ENCODE measurements around the gene ALG8.
"Not testable (repeated sequence)": the region's sequence is repeated elsewhere in the genome, so short reads cannot be mapped to it uniquely, and the experiment has no call there.

The ALG8 gene

DNA sequence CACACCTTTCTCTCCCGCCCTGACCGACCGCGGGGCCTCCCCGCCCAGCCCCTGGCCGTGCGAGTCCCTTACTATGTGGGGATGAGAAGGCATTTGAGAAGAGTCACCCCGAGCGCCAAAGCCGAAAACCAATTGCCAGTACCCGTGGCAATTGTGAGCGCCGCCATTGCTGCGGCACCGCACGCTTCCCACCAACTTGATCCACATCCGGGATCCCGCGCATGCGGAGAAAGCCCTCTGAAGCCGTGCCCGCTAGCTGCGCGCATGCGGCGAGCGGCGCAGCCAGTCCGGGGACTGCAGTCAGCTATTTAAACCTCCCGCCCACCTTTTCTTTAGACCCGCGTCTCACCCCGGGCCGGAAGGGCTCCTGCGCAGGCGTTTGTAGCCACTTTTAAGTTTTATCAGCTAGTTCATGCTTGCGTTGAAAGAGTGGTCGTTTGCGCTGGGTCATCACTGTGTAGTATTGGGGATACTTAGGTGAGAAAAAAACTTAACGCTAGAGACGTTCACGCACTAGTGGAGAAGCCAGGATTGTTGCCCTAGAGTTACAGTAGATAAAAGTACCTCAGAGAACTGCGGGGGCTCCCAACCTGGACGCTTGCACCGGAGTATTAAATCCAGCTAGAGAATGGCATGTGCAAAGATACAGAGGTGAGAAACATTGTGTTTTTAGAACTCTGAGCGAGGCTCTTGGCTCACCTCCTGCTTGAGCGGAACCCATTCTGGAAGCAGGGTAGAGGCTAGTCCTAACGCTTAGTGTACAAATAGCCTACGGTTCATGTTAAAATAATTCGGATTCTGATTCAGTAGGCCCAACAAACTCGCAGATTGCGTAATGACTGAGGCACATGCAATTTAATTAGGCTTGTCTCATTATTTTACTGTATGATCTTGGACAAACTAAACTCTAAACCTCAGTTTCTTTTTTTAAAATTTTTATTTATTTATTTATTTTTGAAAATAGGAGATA is at the start of gene ALG8:
TSS of gene ALG8 (minus strand) at position 205 of the 970 bp plus-strand sequence. CDS start at position 167, 38 bp downstream.
- DNase-seq (ENCODE audit: low spot score) = peak; percentile 91

DNA sequence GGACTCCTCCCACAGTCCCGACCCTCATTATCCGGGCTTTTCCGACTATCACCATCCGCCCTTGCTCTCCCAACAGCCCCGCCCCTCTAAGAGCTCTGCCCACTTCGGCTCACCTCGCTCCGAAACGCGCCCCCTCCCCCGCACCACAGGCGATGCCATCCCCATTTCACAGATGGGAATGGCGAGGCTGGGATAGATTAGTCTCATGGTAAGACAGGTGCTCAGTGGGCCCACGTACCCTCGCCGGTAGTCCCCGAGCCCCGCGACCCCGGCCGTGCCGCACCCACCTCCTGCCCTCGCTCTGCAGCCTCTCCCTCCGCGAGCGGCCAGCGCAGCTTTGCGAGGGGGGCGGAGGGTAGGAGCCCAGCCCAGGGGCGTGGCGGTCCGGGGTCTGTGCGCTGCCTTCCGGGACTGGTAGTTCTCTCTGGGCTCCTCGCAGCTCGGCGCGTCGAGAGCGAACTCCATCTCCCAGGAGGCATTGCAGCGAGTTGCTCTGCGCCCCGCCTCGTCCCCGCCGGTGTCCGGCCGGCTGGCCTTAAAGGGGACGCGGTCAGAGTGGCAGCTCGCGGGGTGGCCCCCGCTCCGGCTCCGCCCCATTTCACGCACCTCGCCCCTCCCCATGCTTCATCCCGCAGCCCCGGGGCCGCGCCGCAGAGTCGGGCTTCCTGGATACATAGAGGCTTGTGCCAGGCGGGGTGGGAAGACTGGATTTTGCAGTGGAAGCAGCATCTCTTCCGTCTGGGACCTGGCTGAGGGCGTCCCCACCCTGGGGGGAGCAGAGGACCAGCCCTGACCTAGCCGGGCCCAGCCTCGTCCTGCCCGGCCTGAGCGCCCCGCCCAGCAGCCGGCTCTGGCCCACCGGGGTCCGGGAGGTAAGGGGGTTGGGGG is 49.1 kb upstream of the ALG8 start, which contains the start of the genes KCTD21 and USP35:
TSS of gene KCTD21 (minus strand) at position 341 of the 888 bp plus-strand sequence. CDS start 14,072 bp downstream, outside the sequence.
TSS of gene USP35 (plus strand) at position 634 of the 888 bp plus-strand sequence. CDS start 7,327 bp downstream, outside the sequence.
- peak; percentile 97 for DNase-seq (ENCODE audit: low spot score)

DNA sequence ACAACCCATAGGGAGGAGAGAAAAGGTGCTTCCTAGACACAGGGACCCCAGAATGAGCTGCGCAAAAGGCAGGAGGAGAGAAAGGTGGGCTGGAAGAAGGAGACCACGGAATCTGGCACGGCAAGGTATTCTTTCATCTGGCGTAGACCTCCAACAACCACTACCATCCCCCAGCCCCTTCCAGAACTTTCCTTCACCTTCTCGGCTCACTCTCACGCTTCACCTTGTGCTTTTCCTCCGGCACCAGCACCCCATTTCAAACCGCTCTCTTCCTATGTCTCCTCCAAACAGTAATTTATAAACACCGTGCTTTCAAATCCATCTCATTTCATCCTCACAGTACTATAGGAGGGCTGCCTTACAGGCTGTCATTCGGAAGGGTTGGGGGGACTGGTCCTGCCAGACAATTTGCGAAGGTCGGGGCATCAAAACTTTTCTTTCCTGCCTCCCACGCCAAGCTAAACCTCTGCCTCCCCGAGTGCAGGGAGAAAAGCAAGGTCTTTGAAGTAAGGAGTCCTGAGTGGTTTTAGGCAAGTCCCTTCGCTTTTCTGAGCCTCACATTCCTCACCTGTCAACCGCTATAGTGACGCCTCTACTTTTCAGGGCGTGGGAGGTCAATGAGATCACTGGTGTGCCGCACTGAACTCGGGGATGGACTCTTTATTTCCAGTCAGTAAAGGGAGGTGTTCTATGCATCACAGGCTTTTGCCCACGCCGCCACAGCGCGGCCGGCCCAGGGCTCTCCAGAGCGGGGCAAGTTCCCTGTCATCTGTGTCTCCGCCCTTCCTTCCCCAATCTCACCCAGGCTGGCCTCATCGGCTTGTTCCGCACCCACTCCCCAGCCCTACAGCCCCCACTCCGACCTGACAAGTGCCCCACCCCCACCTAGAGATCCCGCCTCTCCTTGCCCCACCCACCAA is 48.2 kb upstream of the ALG8 start:
- peak; percentile 79 for DNase-seq (ENCODE audit: low spot score)

DNA sequence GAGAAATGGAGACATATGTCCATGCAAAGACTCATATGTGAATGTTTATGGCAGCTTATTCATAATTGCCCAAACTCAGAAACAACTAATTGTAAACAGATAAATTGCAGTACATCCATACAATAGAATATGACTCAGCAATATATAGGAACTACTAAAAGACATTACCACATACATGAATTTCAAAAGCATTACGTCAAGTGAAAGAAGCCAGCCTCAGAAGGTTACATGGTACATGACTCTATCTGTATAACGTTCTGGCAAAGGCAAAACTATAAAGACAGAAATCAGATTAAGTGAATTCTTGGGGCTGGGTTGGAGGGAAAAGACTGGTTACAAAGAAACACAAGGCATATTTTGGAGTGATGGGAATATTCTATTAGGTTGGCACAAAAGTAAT is 41.8 kb upstream of the ALG8 start:
- no peak for DNase-seq (ENCODE audit: low spot score)

DNA sequence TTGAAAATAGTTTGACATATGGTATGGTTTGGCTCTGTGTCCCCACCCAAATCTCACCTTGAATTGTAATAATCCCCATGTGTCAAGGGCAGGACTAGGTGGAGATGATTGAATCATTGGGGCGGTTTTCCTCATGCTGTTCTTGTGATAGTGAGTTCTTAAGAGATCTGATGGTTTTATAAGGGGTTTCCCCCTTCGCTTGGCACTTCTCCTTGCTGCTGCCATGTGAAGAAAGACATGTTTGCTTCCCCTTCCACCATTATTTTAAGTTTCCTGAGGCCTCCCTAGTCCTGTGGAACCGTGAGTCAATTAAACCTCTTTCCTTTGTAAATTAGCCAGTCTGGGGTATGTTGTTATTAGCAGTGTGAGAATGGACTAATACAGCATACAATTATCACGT is 41.3 kb upstream of the ALG8 start:
- no peak for DNase-seq (ENCODE audit: low spot score)

DNA sequence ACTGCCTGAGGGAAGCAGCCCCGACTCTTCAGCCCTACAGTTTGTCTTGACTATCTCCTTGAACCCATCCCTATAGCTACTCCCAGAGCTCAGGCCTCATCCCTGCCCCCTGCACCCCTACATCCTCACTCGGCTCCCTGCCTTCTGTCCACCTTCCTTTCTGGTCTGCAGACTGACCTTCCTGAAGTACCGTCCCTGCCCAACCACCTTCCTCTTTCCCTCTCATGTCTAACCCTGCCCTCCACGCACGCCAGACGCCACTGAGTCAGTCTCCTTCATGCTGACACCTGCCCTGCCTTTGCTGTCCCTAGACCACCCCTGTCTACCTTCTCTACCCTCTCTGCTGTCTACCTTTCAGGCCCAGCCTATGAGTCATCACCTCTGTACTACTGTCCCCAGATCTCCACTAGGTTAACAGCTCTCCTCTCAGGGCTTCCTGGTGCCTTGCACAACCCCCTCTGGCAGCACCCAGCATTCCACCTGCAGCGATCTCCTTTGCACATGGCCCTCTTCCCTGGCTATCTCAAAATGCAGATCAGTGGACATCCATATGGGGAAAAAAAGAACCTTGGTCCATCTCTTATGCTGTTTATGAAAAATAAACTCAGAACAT is 40.1 kb upstream of the ALG8 start:
- peak; percentile 40 for DNase-seq (ENCODE audit: low spot score)

DNA sequence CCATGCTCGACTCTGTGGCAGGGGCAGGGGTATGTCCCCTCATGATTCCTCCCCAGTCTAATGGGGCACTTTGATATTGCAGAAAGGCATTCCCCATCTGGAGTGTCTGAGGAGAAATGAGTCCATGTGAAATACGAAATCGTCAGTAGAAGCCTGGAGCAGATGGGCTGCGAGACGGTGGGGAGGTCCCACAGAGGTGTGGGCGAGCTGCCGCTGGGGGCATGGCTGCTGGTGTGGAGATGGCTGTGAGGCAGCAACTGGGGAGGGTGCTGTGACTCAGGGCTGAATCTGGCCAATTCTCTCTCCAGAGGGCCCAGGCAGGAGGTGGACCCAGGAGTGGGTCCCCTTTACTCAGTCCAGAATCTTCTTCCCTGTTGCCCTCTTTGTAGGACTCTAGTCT is 37.8 kb upstream of the ALG8 start:
- DNase-seq (ENCODE audit: low spot score) = no peak

DNA sequence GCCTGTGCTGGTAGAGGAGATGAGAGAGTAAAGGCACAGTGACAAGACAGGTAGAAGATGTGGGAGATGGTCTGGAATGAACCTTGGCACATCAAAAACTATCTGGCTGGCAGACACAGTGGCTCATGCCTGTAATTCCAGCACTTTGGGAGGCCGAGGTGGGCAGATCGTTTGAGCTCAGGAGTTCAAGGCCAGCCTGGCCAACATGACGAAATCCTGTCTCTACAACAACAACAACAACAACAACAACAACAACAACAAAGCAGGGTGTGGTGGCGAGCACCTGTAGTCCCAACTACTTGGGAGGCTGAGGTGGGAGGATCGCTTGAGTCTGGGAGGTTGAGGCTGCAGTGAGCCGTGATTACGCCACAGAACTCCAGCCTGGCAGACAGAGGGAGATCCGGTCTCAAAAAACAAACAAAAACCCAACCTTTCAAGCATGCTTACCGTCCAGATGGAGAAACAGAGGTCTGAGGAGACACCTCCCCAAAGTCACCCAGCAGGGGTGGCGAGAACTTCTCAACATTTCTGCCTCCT is 37.2 kb upstream of the ALG8 start:
- no peak for DNase-seq (ENCODE audit: low spot score)

DNA sequence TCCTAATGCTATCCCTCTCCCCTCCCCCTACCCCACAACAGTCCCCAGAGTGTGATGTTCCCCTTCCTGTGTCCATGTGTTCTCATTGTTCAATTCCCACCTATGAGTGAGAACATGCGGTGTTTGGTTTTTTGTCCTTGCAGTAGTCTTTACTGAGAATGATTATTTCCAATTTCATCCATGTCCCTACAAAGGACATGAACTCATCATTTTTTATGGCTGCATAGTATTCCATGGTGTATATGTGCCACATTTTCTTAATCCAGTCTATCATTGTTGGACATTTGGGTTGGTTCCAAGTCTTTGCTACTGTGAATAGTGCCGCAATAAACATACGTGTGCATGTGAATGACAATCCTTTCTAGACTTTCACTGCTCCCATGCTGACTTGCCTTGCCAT is 36.4 kb upstream of the ALG8 start:
- DNase-seq (ENCODE audit: low spot score) = not testable (repeated sequence)

DNA sequence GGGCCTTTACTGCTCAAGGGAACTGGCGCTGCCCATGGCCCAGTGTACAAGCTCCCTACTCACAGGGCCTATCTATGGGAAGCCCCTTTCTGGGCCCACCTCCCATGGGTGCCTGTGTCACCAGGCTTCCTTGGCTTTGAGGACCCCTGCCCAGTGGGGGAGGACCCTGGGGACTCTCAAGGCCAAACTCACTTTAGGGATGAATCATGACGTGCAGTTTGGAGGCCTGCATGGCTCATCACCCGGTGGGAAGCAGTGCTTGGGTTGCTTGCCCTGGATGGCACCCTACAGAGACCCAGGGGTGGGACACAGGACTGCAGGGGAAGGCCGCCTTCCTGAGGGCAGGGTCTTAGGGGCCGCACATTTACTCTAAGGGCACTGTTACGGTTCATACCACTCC is 32.5 kb upstream of the ALG8 start:
- no peak for DNase-seq (ENCODE audit: low spot score)

DNA sequence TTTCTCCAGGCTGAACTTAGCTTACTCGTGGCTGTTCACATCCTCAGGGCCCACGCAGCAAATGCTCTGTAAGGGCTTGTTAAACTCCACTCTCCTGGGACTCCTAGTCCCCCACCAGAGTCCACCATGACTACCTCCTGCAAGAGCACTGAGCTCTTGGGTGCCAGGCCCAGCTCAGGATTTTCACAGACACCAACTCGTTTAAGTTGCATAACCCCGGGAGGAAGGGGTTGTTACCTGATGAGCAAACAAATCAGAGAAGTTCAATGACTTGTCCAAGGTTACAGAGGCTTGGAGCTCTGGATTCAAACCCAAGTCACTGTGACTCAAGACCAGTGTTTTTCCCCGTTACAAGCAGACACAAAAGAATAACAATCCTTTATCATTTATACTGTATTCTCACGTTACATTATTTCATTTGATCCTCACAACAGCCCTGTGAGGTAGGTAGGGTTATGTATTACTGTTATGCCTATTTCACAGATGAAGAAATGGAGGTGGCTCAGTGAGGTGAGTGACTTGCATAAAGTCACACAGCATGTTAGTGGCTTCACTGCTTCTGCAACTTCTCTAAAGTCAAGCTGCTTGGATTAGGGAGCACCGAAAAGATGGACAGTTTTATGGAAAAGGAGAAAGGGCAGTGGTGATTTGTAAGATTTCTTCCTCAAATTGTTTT is 31.6 kb upstream of the ALG8 start:
- no peak for DNase-seq (ENCODE audit: low spot score)

DNA sequence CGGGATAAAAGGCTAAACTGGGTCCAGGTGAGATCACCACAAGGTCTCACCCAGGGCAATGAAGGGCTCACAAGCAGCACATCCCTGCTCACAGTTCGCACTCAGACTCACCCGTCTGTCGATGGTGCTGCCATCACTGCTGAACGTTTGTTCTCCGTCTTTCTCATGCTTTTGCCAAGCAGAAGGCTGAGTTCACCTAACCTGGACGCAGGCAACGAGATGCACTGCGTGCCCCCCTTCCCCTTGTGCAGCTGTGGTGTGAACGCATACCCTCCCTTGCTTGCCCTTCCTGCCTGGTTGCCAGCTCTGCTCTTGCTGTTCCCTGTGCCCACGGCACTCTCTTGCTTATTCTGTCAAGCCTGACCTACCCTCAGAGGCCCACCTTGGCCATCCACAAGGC is 31.0 kb upstream of the ALG8 start:
- no peak for DNase-seq (ENCODE audit: low spot score)

DNA sequence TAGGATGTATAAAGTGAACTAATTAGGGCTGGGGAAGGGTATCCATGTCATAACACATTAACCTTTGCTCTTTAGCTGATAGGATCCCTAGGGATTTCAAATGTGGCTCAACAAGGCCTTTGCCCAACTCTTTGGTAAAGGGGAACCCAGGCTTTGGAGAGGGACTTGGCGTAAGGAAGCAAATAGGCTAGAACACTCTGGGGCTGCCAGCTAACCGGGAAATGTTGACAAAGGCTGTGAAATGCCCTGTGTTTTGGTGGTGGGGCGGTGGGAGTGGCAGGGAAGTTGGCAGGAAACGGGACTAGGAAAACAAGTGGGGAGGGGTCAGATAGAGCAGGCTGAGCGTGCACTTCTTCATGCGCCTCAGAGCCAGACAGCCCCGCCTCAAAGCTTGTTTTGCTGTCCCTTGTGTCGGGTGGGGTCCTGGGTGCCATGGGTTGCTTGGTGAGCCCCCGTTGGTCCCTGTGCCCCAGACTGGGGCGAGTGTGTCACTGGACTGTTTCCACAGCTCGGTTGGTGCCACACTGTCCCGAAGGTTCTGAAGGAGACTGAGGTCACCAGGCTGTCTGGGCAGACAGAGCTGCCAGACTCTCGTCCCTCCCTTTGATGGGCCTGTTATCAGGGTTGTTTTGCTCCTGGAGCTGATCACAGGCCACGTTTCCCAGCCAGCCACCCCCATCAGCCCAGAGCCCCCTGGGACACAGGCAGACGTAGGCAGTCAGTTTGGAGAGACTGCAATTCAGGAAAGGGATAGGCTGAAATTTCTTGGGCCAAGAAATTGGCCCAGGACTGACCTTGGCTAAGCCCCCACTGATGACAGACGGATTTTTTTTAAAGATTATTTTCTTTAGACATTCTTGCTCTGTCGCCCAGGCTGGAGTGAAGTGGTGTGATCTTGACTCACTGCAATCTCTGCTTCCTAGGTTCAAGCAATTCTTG is 29.4 kb upstream of the ALG8 start:
- DNase-seq (ENCODE audit: low spot score) = no peak

DNA sequence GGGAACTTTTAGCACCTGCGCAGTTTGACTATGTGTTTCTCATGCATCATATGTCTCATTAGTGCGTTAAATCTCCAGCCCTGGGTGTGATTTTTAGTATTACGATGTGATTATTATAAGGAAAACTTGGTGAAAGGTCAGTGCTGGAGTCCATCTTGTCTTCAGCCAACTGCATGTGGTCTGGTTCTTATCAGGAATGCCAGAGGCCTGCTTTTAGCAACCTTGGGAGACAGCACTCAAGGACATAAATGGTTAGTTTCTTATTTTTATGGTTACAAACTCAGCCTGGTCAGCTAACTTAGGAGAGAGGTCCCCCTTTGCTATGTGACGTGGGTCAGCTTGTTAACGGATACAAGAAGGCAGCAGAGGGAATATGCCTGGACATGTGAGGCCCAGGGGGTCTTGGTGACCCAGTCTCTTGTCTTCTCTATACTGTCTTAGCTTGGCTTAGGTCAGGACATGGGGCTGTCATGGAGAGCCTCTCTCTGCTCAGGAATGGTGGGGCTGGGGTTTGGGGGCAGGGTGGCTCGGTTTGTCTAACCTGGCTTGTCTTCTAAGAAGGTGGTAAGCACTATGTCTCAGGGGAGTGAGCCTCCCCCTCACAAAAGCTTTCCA is 27.5 kb upstream of the ALG8 start:
- DNase-seq (ENCODE audit: low spot score) = no peak

DNA sequence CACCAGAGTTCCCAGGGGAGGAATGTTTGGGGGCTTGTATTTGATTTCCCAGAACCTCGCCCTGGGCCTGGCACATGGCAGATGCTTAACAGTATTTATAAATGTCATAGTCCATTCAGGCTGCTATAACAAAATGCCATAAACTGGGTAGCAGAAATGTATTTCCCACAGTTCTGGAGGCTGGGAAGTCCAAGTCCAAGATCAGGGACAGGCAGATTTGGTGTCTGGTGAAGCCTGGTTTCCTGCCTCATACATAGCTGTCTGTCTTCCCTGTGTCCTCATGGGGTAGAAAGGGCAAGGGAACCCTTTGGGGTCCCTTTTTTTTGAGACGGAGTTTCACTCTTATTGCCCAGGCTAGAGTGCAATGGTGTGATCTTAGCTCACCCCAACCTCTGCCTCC is 25.0 kb upstream of the ALG8 start:
- DNase-seq (ENCODE audit: low spot score) = no peak

DNA sequence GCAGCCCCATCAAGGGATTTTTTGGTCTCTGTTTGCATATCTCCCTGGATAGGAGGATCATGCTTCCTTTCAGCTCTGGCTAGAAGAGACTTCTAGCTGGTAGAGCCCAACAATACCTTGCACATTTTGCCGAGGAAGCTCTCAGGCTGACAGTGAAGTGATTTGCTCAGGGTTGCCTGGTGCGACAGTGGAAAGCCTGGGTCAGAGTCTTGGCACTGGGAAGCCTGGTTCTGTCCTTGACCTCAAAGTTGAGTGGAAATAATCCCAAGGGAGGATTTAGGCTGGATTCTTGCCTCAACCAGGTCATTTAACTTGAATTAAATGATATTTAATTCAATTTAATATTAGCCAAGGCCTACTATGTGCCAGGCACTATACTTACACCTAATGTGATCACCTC is 24.4 kb upstream of the ALG8 start:
- DNase-seq (ENCODE audit: low spot score) = no peak

DNA sequence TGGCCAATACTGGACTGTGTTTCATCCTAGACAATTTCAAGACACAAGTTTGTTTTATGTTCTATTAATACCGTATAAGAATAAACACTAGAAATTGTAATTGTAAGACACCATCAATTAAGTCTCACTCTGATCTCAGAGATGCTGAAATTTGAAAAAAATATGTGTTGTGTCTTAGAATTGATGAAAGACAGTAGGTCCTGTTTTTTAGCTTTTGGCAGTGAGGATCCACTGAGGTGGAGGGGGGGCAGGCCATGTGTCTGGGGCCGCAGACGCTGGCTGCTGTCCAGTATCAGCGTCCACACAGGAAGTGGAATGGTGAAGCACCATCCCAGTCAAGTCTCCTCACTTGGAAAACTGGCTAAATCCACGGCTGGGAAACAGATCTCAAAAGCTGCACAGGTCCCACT is 22.5 kb upstream of the ALG8 start:
- no peak for DNase-seq (ENCODE audit: low spot score)

DNA sequence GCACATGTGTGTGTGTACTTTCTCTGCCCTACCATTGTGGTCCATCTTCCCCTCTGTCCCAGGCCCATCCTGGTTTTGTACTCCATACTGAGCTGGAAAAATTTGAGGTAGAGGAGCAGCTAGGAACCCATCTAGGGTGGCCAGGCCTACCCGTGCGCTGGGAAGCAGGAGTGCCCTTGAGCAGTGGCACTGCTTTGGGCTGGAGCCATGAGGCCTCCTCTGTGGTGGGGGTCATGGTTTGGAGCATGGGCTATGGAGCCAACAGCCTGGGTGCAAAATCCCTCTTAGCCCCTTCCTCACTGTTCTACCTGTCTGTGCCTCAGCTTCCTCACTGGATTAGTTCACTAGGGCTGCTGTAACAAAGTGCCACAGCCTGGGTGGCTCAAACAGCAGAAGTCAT is 21.9 kb upstream of the ALG8 start:
- DNase-seq (ENCODE audit: low spot score) = no peak

DNA sequence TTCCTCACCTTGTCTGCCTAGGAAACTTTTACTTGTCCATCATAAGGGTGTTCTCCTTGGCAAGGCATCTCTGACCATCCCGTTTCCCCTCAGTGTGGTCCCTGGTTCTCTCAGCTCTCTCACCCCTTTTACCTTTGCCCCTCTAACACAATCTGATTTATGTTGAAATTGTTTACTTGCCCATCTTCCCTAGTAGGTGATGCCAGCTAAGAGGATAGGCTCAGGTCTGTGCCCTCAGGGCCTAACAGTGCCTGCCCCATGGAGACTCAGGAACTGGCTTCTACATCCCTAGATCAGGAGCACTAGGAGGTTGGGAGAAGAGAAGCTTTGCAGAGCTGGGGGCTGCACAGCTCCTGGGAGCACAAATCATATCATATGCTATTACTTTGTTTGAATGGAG is 21.1 kb upstream of the ALG8 start:
- no peak for DNase-seq (ENCODE audit: low spot score)
